Upper lobe of right lung (tissue), 1 donor: ENCODE measurements around the gene IBSP. TPM values are rescaled to one million over a fixed set of nuclear protein-coding genes. Genes with fewer than 3 reads are reported as not detected.
A peak's percentile ranks its signal among the peaks of the same experiment; 100 is the strongest.

Experiments used
- ATAC-seq: fragments of 200-7000 bp; cut with Tn5 transposase; one replicate; pipeline ENCODE4 v1.9.1; 2020; ENCODE audit warnings: mild to moderate bottlenecking, moderate library complexity
- DNase-seq: peaks from one replicate; pipeline ENCODE4 v3.0.0-alpha.2; 2020
- H3K27ac ChIP-seq: fragments of 200-600 bp; one replicate; pipeline ENCODE4 v1.8.0; 2022
- H3K27me3 ChIP-seq: fragments of 200-600 bp; one replicate; pipeline ENCODE4 v1.8.0; 2022; ENCODE audit warnings: mild to moderate bottlenecking
- H3K36me3 ChIP-seq: fragments of 200-600 bp; one replicate; pipeline ENCODE4 v1.8.0; 2022
- H3K4me1 ChIP-seq: fragments of 200-600 bp; one replicate; pipeline ENCODE4 v1.8.0; 2022
- H3K4me3 ChIP-seq: fragments of 200-600 bp; one replicate; pipeline ENCODE4 v1.8.0; 2022; ENCODE audit warnings: mild to moderate bottlenecking
- H3K9me3 ChIP-seq: fragments of 200-600 bp; one replicate; pipeline ENCODE4 v1.8.0; 2022
- CTCF ChIP-seq: fragments of 200-600 bp; IDR thresholded peaks from one replicate; pipeline ENCODE4 v1.8.0; 2022; ENCODE audit warnings: antibody characterized with exemption
- intact Hi-C: fragments of 100-400 bp; cut with DNase I; formaldehyde crosslinking; loops from one replicate; pipeline ENCODE4 v1.11.0; 2022
- total RNA-seq: library from RNA; stranded (reverse); fragmentation: NEBNext Ultra II Directional; extraction: Animal tissue kit (Norgen Biotek cat#: 25700); gene quantifications from one replicate; pipeline ENCODE4 v1.2.1, GENCODE V29; 2021
- donor health status: DM: no; HTN: yes; CAD: no; lungs with severe emphysema.

Gene IBSP
- total RNA-seq, 1 donor from 2014 or later, result not detected

DNA sequence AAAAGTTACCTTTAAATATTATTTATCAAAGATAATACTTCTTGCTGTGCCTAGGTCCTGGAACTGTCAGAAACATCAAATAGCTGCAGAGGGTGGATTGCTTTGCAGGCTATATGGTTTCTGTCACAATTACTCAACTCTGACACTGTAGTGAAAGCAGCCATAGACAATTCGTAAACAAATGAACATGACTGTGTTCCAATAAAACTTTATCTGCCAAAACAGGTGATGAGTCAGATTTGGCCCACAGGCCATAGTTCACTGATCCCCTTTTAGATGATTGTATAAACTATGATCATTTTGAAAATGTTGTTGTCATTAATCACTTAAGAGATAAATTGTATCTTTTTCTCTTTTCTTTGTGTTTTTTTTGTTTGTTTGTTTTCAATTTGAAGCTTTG is 25.0 kb downstream of the IBSP start:
- intact Hi-C loops, result no loop called here
- Histone ChIP-seq H3K27me3 (no peaks in the 10 kb centered on the region), H3K36me3 (no peaks in the 10 kb centered on the region), H3K9me3 (no peaks in the 10 kb centered on the region), H3K4me1 (no peaks in the 10 kb centered on the region), H3K4me3 (no peak overlapping the region), H3K27ac (no peak overlapping the region)
- no peak for TF ChIP-seq CTCF
- ATAC-seq (no peak), DNase-seq (no peak)

- no peak for ATAC-seq
- intact Hi-C loops, result no loop called here
- no peak within 1 kb of the TSS for H3K27ac ChIP-seq
- no peak for DNase-seq
- no peak within 1 kb of the TSS for H3K4me3 ChIP-seq
- H3K9me3 ChIP-seq, result no peaks in the 10 kb centered on the region
- TF ChIP-seq CTCF, result no peak
- H3K4me1 ChIP-seq, result no peaks in the 10 kb centered on the region
- H3K27me3 ChIP-seq, result no peaks in the 10 kb centered on the region
- no peaks in the 10 kb centered on the region for H3K36me3 ChIP-seq
Measured at GRCh38 chr4:87832669-87833068, 33.3 kb downstream of the IBSP start, which contains the start of gene MEPE. TSS of gene MEPE (plus strand) at chr4:87832969. CDS start at chr4:87834715, 1,746 bp downstream.

DNA sequence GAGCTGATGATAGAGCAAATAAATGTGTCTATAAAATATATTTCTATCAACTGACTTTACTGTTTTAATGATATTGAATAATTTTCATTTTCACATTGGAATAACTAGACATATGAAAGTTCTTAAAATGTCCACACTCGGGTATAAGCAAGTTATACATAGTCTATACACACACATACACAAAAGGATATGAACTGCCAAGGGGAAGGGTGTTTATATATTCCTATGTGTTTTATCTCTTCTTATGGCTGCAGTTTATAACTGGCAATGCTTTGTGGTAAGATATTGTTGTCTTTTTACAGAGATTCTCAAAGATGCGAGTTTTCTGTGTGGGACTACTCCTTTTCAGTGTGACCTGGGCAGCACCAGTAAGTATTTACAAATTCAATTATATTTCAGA is 35.0 kb downstream of the IBSP start:
- no peak overlapping the region for H3K27ac ChIP-seq
- intact Hi-C loops, result no loop called here
- no peak overlapping the region for H3K4me3 ChIP-seq
- ATAC-seq (no peak), DNase-seq (no peak)
- no peaks in the 10 kb centered on the region for H3K4me1 ChIP-seq
- no peak for TF ChIP-seq CTCF
- H3K27me3 ChIP-seq, result no peaks in the 10 kb centered on the region
- no peaks in the 10 kb centered on the region for H3K36me3 ChIP-seq
- H3K9me3 ChIP-seq, result no peaks in the 10 kb centered on the region

DNA sequence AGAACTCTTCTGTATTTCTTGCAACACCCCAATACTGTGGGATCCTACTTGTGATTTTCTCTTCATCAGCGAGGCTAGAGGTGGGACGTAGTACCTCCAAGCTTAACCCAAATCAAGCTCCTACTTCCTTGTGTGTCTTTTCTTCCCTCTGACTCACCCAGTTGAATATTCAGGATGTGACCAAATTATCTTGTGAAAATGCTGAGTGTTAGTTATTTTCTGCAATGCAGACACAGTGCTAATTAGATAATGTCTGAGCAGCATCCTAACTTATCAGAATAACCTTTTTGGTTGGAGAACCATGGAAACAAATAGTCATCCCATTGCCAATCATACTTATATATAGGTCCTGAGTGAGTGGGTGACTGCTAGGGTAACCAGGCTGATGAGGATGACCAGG is 35.8 kb downstream of the IBSP start:
- no peak overlapping the region for H3K27ac ChIP-seq
- H3K27me3 ChIP-seq, result no peaks in the 10 kb centered on the region
- H3K9me3 ChIP-seq, result no peaks in the 10 kb centered on the region
- ATAC-seq (no peak), DNase-seq (no peak)
- no peaks in the 10 kb centered on the region for H3K4me1 ChIP-seq
- no peaks in the 10 kb centered on the region for H3K36me3 ChIP-seq
- no peak for TF ChIP-seq CTCF
- intact Hi-C loops, result no loop called here
- no peak overlapping the region for H3K4me3 ChIP-seq

- no peaks in the 10 kb centered on the region for H3K9me3 ChIP-seq
- H3K27me3 ChIP-seq, result no peaks in the 10 kb centered on the region
- ATAC-seq, result no peak
- TF ChIP-seq CTCF, result no peak
- no peaks in the 10 kb centered on the region for H3K4me1 ChIP-seq
- intact Hi-C loops, result no loop called here
- H3K36me3 ChIP-seq, result no peaks in the 10 kb centered on the region
- H3K4me3 ChIP-seq, result no peak overlapping the region
- H3K27ac ChIP-seq, result no peak overlapping the region
- no peak for DNase-seq
Measured at GRCh38 chr4:87835743-87836142, 36.4 kb downstream of the IBSP start.

- no peak overlapping the region for H3K4me3 ChIP-seq
- DNase-seq, result no peak
- peak; percentile 47 for ATAC-seq
- no peak overlapping the region for H3K27ac ChIP-seq
- TF ChIP-seq CTCF, result no peak
- no peaks in the 10 kb centered on the region for H3K27me3 ChIP-seq
- H3K4me1 ChIP-seq, result no peaks in the 10 kb centered on the region
- no peaks in the 10 kb centered on the region for H3K9me3 ChIP-seq
- intact Hi-C loops, result no loop called here
- no peaks in the 10 kb centered on the region for H3K36me3 ChIP-seq
Measured at GRCh38 chr4:87838205-87838604, 38.9 kb downstream of the IBSP start.
